WTC11 (cell line): ENCODE measurements around the gene FH. TPM values are rescaled to one million over a fixed set of nuclear protein-coding genes. Genes with fewer than 3 reads are reported as not detected.

ENCODE experiments used
- ATAC-seq: fragments of 200-7000 bp; cut with Tn5 transposase; 2 replicates; pipeline ENCODE4 v1.10.0; 2021; ENCODE audit warnings: mild to moderate bottlenecking, moderate library complexity
- CTCF ChIA-PET: fragments of 300-600 bp; sonication (Branson Sonifier 250); formaldehyde crosslinking; loops from one replicate; lab custom pipeline; 2021; ENCODE audit warnings: antibody characterized with exemption; lab: Charles Lee
- POLR2A ChIA-PET: fragments of 350-600 bp; sonication (Branson Sonifier 250); formaldehyde crosslinking; loops from one replicate; lab custom pipeline; 2021; ENCODE audit warnings: antibody characterized with exemption; lab: Charles Lee
- DNase-seq: peaks from one replicate; pipeline ENCODE4 v3.0.0; 2021; ENCODE audit warnings: low spot score
- H3K27ac Mint-ChIP-seq: 2 replicates; pipeline ENCODE4 v1.8.0; 2021; ENCODE audit warnings: mixed read lengths
- H3K27me3 Mint-ChIP-seq: 2 replicates; pipeline ENCODE4 v1.8.0; 2021; ENCODE audit warnings: low read depth, mild to moderate bottlenecking, moderate library complexity, mixed read lengths
- H3K36me3 Mint-ChIP-seq: 2 replicates; pipeline ENCODE4 v1.8.0; 2021; ENCODE audit warnings: mixed read lengths
- H3K4me1 Mint-ChIP-seq: 2 replicates; pipeline ENCODE4 v1.8.0; 2022; ENCODE audit warnings: mixed read lengths
- H3K4me3 Mint-ChIP-seq: 2 replicates; pipeline ENCODE4 v1.8.0; 2021; ENCODE audit warnings: mild to moderate bottlenecking, moderate library complexity, mixed read lengths
- H3K9me3 Mint-ChIP-seq: 2 replicates; pipeline ENCODE4 v1.8.0; 2021; ENCODE audit warnings: mixed read lengths
- CREB1 ChIP-seq: sonication (generic); formaldehyde crosslinking; IDR thresholded peaks from 2 replicates; pipeline ENCODE4 v1.8.0; 2023; ENCODE audit warnings: mild to moderate bottlenecking, missing genetic modification reagents
- FOXP4 ChIP-seq: sonication (generic); formaldehyde crosslinking; IDR thresholded peaks from 2 replicates; pipeline ENCODE4 v1.8.0; 2022; ENCODE audit warnings: mild to moderate bottlenecking, missing genetic modification reagents
- GTF2I ChIP-seq: fragments of 250-450 bp; sonication (Bioruptor Pico); conservative IDR thresholded peaks from 2 replicates; pipeline ENCODE4 v1.4.0; 2021; ENCODE audit warnings: mild to moderate bottlenecking
- MAX ChIP-seq: sonication (generic); formaldehyde crosslinking; IDR thresholded peaks from 2 replicates; pipeline ENCODE4 v1.8.0; 2022; ENCODE audit warnings: mild to moderate bottlenecking, missing genetic modification reagents
- NR1H2 ChIP-seq: sonication (generic); formaldehyde crosslinking; IDR thresholded peaks from 2 replicates; pipeline ENCODE4 v1.9.0; 2021; ENCODE audit warnings: mild to moderate bottlenecking, moderate library complexity, missing genetic modification reagents
- OVOL2 ChIP-seq: fragments of 250-450 bp; sonication (Bioruptor Pico); IDR thresholded peaks from 2 replicates; pipeline ENCODE4 v1.9.0; 2021; ENCODE audit warnings: mild to moderate bottlenecking, borderline replicate concordance
- PREB ChIP-seq: sonication (generic); formaldehyde crosslinking; IDR thresholded peaks from 2 replicates; pipeline ENCODE4 v1.8.1; 2022; ENCODE audit warnings: mild to moderate bottlenecking, missing genetic modification reagents, moderate library complexity, borderline replicate concordance
- RELA ChIP-seq: sonication (generic); formaldehyde crosslinking; IDR thresholded peaks from 2 replicates; pipeline ENCODE4 v1.8.1; 2022; ENCODE audit warnings: missing genetic modification reagents, mild to moderate bottlenecking, borderline replicate concordance
- RORB ChIP-seq: fragments of 250-450 bp; sonication (Bioruptor Pico); IDR thresholded peaks from 2 replicates; pipeline ENCODE4 v1.9.0; 2021; ENCODE audit warnings: mild to moderate bottlenecking
- SMAD3 ChIP-seq: sonication (generic); formaldehyde crosslinking; IDR thresholded peaks from 2 replicates; pipeline ENCODE4 v1.8.0; 2022; ENCODE audit warnings: missing genetic modification reagents, mild to moderate bottlenecking, borderline replicate concordance
- USF1 ChIP-seq: sonication (generic); formaldehyde crosslinking; IDR thresholded peaks from 2 replicates; pipeline ENCODE4 v1.8.0; 2022; ENCODE audit warnings: mild to moderate bottlenecking, missing genetic modification reagents
- ZNF281 ChIP-seq: sonication (generic); formaldehyde crosslinking; IDR thresholded peaks from 2 replicates; pipeline ENCODE4 v1.8.0; 2023; ENCODE audit warnings: mild to moderate bottlenecking, missing genetic modification reagents
- total RNA-seq: library from RNA; stranded (reverse); gene quantifications from 3 replicates; pipeline ENCODE4 v1.2.3, GENCODE V29; 2021
- TF ChIP-seq, protein P1 (sequence below): sonication (generic); formaldehyde crosslinking; IDR thresholded peaks from 2 replicates; pipeline ENCODE4 v1.8.0; 2023; ENCODE audit warnings: missing genetic modification reagents, mild to moderate bottlenecking, borderline replicate concordance
- TF ChIP-seq, protein P2 (sequence below): fragments of 250-450 bp; sonication (Bioruptor Pico); IDR thresholded peaks from 2 replicates; pipeline ENCODE4 v1.9.0; 2021; ENCODE audit warnings: mild to moderate bottlenecking
- TF ChIP-seq, protein P3 (sequence below): sonication (generic); formaldehyde crosslinking; IDR thresholded peaks from 2 replicates; pipeline ENCODE4 v1.8.0; 2023; ENCODE audit warnings: missing genetic modification reagents
- TF ChIP-seq, protein P4 (sequence below): sonication (generic); formaldehyde crosslinking; conservative IDR thresholded peaks from 2 replicates; pipeline ENCODE4 v1.8.1; 2023; ENCODE audit warnings: mild to moderate bottlenecking, low read depth, missing genetic modification reagents, moderate library complexity
- TF ChIP-seq, protein P5 (sequence below): sonication (generic); formaldehyde crosslinking; IDR thresholded peaks from 2 replicates; pipeline ENCODE4 v1.8.1; 2023; ENCODE audit warnings: mild to moderate bottlenecking, missing genetic modification reagents

FH gene
- total RNA-seq, 1 experiment from 2014 or later = 77.4 TPM

GRCh38 chr1:241462391-241462790 lies 57.2 kb downstream of the FH start:
- DNase-seq (no peak), ATAC-seq (no peak)
- Mint-ChIP-seq H3K27me3 (peaks cover 31% of the 10 kb centered on the region), H3K4me1 (peaks cover 4% of the 10 kb centered on the region; the same call in 1 of the 2 replicates), H3K4me3 (no peak overlapping the region), H3K27ac (no peak overlapping the region), H3K36me3 (no peaks in the 10 kb centered on the region), H3K9me3 (no peaks in the 10 kb centered on the region; the same call in 1 of the 2 replicates)
- CTCF ChIA-PET = no interaction called here
- POLR2A ChIA-PET = no interaction called here
- TF ChIP-seq SMAD3 (no peak), ZNF281 (CRISPR knock-in tag) (no peak), MAX (CRISPR knock-in tag) (no peak), NR1H2 (no peak), USF1 (CRISPR knock-in tag) (no peak), PREB (no peak), CREB1 (no peak), RELA (CRISPR knock-in tag) (no peak), GTF2I (CRISPR knock-in tag) (no peak), OVOL2 (CRISPR knock-in tag) (no peak), RORB (no peak), FOXP4 (CRISPR knock-in tag) (no peak)
- TF ChIP-seq, protein P1, sequence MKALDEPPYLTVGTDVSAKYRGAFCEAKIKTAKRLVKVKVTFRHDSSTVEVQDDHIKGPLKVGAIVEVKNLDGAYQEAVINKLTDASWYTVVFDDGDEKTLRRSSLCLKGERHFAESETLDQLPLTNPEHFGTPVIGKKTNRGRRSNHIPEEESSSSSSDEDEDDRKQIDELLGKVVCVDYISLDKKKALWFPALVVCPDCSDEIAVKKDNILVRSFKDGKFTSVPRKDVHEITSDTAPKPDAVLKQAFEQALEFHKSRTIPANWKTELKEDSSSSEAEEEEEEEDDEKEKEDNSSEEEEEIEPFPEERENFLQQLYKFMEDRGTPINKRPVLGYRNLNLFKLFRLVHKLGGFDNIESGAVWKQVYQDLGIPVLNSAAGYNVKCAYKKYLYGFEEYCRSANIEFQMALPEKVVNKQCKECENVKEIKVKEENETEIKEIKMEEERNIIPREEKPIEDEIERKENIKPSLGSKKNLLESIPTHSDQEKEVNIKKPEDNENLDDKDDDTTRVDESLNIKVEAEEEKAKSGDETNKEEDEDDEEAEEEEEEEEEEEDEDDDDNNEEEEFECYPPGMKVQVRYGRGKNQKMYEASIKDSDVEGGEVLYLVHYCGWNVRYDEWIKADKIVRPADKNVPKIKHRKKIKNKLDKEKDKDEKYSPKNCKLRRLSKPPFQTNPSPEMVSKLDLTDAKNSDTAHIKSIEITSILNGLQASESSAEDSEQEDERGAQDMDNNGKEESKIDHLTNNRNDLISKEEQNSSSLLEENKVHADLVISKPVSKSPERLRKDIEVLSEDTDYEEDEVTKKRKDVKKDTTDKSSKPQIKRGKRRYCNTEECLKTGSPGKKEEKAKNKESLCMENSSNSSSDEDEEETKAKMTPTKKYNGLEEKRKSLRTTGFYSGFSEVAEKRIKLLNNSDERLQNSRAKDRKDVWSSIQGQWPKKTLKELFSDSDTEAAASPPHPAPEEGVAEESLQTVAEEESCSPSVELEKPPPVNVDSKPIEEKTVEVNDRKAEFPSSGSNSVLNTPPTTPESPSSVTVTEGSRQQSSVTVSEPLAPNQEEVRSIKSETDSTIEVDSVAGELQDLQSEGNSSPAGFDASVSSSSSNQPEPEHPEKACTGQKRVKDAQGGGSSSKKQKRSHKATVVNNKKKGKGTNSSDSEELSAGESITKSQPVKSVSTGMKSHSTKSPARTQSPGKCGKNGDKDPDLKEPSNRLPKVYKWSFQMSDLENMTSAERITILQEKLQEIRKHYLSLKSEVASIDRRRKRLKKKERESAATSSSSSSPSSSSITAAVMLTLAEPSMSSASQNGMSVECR (CRISPR knock-in tag) = no peak
- TF ChIP-seq, protein P2, sequence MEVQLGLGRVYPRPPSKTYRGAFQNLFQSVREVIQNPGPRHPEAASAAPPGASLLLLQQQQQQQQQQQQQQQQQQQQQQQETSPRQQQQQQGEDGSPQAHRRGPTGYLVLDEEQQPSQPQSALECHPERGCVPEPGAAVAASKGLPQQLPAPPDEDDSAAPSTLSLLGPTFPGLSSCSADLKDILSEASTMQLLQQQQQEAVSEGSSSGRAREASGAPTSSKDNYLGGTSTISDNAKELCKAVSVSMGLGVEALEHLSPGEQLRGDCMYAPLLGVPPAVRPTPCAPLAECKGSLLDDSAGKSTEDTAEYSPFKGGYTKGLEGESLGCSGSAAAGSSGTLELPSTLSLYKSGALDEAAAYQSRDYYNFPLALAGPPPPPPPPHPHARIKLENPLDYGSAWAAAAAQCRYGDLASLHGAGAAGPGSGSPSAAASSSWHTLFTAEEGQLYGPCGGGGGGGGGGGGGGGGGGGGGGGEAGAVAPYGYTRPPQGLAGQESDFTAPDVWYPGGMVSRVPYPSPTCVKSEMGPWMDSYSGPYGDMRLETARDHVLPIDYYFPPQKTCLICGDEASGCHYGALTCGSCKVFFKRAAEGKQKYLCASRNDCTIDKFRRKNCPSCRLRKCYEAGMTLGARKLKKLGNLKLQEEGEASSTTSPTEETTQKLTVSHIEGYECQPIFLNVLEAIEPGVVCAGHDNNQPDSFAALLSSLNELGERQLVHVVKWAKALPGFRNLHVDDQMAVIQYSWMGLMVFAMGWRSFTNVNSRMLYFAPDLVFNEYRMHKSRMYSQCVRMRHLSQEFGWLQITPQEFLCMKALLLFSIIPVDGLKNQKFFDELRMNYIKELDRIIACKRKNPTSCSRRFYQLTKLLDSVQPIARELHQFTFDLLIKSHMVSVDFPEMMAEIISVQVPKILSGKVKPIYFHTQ (CRISPR knock-in tag) = no peak
- TF ChIP-seq, protein P3, sequence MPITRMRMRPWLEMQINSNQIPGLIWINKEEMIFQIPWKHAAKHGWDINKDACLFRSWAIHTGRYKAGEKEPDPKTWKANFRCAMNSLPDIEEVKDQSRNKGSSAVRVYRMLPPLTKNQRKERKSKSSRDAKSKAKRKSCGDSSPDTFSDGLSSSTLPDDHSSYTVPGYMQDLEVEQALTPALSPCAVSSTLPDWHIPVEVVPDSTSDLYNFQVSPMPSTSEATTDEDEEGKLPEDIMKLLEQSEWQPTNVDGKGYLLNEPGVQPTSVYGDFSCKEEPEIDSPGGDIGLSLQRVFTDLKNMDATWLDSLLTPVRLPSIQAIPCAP (CRISPR knock-in tag) = no peak
- TF ChIP-seq, protein P4, sequence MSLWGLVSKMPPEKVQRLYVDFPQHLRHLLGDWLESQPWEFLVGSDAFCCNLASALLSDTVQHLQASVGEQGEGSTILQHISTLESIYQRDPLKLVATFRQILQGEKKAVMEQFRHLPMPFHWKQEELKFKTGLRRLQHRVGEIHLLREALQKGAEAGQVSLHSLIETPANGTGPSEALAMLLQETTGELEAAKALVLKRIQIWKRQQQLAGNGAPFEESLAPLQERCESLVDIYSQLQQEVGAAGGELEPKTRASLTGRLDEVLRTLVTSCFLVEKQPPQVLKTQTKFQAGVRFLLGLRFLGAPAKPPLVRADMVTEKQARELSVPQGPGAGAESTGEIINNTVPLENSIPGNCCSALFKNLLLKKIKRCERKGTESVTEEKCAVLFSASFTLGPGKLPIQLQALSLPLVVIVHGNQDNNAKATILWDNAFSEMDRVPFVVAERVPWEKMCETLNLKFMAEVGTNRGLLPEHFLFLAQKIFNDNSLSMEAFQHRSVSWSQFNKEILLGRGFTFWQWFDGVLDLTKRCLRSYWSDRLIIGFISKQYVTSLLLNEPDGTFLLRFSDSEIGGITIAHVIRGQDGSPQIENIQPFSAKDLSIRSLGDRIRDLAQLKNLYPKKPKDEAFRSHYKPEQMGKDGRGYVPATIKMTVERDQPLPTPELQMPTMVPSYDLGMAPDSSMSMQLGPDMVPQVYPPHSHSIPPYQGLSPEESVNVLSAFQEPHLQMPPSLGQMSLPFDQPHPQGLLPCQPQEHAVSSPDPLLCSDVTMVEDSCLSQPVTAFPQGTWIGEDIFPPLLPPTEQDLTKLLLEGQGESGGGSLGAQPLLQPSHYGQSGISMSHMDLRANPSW = no peak
- TF ChIP-seq, protein P5, sequence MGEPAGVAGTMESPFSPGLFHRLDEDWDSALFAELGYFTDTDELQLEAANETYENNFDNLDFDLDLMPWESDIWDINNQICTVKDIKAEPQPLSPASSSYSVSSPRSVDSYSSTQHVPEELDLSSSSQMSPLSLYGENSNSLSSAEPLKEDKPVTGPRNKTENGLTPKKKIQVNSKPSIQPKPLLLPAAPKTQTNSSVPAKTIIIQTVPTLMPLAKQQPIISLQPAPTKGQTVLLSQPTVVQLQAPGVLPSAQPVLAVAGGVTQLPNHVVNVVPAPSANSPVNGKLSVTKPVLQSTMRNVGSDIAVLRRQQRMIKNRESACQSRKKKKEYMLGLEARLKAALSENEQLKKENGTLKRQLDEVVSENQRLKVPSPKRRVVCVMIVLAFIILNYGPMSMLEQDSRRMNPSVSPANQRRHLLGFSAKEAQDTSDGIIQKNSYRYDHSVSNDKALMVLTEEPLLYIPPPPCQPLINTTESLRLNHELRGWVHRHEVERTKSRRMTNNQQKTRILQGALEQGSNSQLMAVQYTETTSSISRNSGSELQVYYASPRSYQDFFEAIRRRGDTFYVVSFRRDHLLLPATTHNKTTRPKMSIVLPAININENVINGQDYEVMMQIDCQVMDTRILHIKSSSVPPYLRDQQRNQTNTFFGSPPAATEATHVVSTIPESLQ (CRISPR knock-in tag) = no peak
